PC-9 (cell line): ENCODE data around the gene CCM2. TPM values are rescaled to one million over a fixed set of nuclear protein-coding genes. Genes with fewer than 3 reads are reported as not detected.

Experiments used
- BruUV-seq: library from RNA; stranded (reverse); fragments of 400-500 nt; replicated peaks from 2 replicates; lab custom pipeline; 2021; lab: Mats Ljungman, UMichigan
- CTCF ChIA-PET: fragments of 300-600 bp; sonication (Branson Sonifier 250); formaldehyde crosslinking; loops from one replicate; lab custom pipeline; 2022; ENCODE audit warnings: antibody characterized with exemption; lab: Charles Lee
- POLR2A ChIA-PET: fragments of 300-600 bp; sonication (Branson Sonifier 250); formaldehyde crosslinking; loops from one replicate; lab custom pipeline; 2022; ENCODE audit warnings: antibody characterized with exemption; ENCODE audit not compliant: unreplicated experiment; lab: Charles Lee
- DNase-seq, 2 experiments: peaks; one replicate each; pipeline versions ENCODE4 v3.0.0 to v3.0.0-alpha.2; 2015 to 2022; ENCODE audit warnings: mixed read lengths in 1 of 2
- H2AFZ ChIP-seq: fragments of 200-600 bp; sonication (generic); 2 replicates; pipeline ENCODE4 v1.8.1; 2017; ENCODE audit warnings: antibody characterized with exemption
- H3F3A ChIP-seq: fragments of 200-600 bp; sonication (generic); 2 replicates; pipeline ENCODE4 v1.8.1; 2017; ENCODE audit warnings: antibody characterized with exemption, mild to moderate bottlenecking, low read depth; ENCODE audit not compliant: insufficient read depth
- H3K27ac ChIP-seq: fragments of 200-600 bp; sonication (generic); 2 replicates; pipeline ENCODE4 v1.6.1; 2016; ENCODE audit warnings: mixed run types
- H3K27me3 ChIP-seq: fragments of 200-600 bp; sonication (generic); 2 replicates; pipeline ENCODE4 v1.6.1; 2016; ENCODE audit warnings: low read depth, mixed run types; ENCODE audit not compliant: insufficient read depth
- H3K36me3 ChIP-seq: fragments of 200-600 bp; sonication (generic); 2 replicates; pipeline ENCODE4 v1.6.1; 2016; ENCODE audit warnings: low read depth, mixed run types
- H3K4me1 ChIP-seq: fragments of 200-600 bp; sonication (generic); replicated peaks from 2 replicates; pipeline ENCODE4 v1.6.1; 2016; ENCODE audit warnings: mixed run types; ENCODE audit not compliant: insufficient read depth
- H3K4me2 ChIP-seq: fragments of 200-600 bp; sonication (generic); 2 replicates; pipeline ENCODE4 v1.6.1; 2017; ENCODE audit warnings: mixed run types
- H3K4me3 ChIP-seq: fragments of 200-600 bp; sonication (generic); 2 replicates; pipeline ENCODE4 v1.6.1; 2016; ENCODE audit warnings: mixed run types
- H3K79me2 ChIP-seq: fragments of 200-600 bp; sonication (generic); 2 replicates; pipeline ENCODE4 v1.6.1; 2017; ENCODE audit warnings: low read depth, mixed run types
- H3K9me2 ChIP-seq: fragments of 200-600 bp; sonication (generic); 2 replicates; pipeline ENCODE4 v1.8.1; 2017; ENCODE audit warnings: mild to moderate bottlenecking; ENCODE audit not compliant: insufficient read depth
- H3K9me3 ChIP-seq: fragments of 200-600 bp; sonication (generic); 2 replicates; pipeline ENCODE4 v1.8.1; 2016; ENCODE audit warnings: low read depth; ENCODE audit not compliant: insufficient read depth
- H4K20me1 ChIP-seq: fragments of 200-600 bp; sonication (generic); 2 replicates; pipeline ENCODE4 v1.8.1; 2017; ENCODE audit not compliant: insufficient read depth
- EZH2 ChIP-seq: fragments of 200-600 bp; sonication (generic); IDR thresholded peaks from 2 replicates; pipeline ENCODE4 v1.8.0; 2017; ENCODE audit warnings: antibody characterized with exemption, low read depth
- intact Hi-C: fragments of 100-400 bp; cut with micrococcal nuclease; formaldehyde crosslinking; loops from one replicate; pipeline ENCODE4 v1.10.0; 2022; ENCODE audit not compliant: unreplicated experiment
- total RNA-seq: library from RNA; stranded (reverse); gene quantifications from 2 replicates; pipeline ENCODE4 v1.2.3, GENCODE V29; 2021
- TF ChIP-seq, protein P1 (sequence below): fragments of 200-600 bp; sonication (generic); conservative IDR thresholded peaks from 2 replicates; pipeline ENCODE4 v1.6.1; 2017; ENCODE audit warnings: mixed run types, antibody characterized with exemption, mild to moderate bottlenecking, moderate library complexity

The CCM2 gene
- total RNA-seq, 1 experiment from 2014 or later, result 54.2 TPM

DNA sequence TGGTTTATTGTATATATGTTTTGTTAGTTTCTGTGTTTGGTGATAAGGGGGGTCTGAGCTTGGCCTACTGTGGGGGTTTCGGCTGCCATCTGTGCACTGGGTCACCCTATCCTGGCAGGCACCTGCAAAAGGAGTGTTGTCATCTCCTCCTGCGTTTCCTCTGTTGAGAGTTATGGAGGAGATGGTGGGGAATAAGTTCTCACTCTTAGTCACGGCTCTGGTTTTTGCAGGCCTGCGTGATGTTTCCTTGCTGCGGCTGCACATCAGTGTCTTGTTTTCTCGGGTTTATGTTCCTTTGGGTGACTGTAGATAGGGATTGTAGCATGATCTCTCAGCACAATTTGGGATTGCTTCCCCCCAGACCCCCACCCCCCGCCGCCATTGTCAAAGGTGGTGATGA is 36.8 kb downstream of the CCM2 start:
- Histone ChIP-seq H3K9me3 (no peaks in the 10 kb centered on the region), H3K36me3 (no peaks in the 10 kb centered on the region), H3K79me2 (no peaks in the 10 kb centered on the region; the same call in 1 of the 2 replicates), H3K4me3 (no peak overlapping the region), H3K4me2 (no peak overlapping the region), H3K27ac (no peak overlapping the region), H2AFZ (no peak overlapping the region), H3K27me3 (no peaks in the 10 kb centered on the region), H4K20me1 (no peaks in the 10 kb centered on the region), H3K4me1 (no peaks in the 10 kb centered on the region), H3F3A (no peaks in the 10 kb centered on the region), H3K9me2 (no peaks in the 10 kb centered on the region)
- POLR2A ChIA-PET, result interaction anchor here (0.6 kb wide), 1 partner anchor 36 kb away, joined by 3 read pairs; no protein-coding TSS in a partner anchor
- no TSS peak for BruUV-seq
- no peak for DNase-seq
- CTCF ChIA-PET, result no interaction called here
- TF ChIP-seq, protein P1, sequence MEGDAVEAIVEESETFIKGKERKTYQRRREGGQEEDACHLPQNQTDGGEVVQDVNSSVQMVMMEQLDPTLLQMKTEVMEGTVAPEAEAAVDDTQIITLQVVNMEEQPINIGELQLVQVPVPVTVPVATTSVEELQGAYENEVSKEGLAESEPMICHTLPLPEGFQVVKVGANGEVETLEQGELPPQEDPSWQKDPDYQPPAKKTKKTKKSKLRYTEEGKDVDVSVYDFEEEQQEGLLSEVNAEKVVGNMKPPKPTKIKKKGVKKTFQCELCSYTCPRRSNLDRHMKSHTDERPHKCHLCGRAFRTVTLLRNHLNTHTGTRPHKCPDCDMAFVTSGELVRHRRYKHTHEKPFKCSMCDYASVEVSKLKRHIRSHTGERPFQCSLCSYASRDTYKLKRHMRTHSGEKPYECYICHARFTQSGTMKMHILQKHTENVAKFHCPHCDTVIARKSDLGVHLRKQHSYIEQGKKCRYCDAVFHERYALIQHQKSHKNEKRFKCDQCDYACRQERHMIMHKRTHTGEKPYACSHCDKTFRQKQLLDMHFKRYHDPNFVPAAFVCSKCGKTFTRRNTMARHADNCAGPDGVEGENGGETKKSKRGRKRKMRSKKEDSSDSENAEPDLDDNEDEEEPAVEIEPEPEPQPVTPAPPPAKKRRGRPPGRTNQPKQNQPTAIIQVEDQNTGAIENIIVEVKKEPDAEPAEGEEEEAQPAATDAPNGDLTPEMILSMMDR, result no peak
- TF ChIP-seq EZH2, result no peak
- intact Hi-C loops, result no loop called here

DNA sequence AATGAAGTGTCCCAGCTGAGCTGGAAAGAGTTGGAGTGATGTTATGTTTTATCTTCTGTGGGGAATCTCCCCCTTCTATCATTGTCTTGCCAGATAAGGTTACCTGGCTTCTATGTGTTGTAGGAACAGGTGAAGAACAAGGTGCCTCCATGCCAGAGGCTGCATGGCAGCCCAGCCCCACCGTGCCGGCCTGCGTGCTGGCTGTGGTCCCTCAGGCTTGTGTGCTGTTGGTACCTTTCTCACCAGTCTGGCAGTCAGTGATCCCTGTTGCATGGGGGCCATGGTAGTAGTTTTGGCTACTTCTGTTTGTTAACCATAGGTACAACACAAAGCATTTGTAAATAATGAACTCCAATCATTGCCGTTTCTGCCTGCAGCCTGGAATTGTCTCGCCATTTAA is 37.9 kb downstream of the CCM2 start:
- intact Hi-C loops, result no loop called here
- H3K36me3 ChIP-seq, result no peaks in the 10 kb centered on the region
- CTCF ChIA-PET, result no interaction called here
- POLR2A ChIA-PET, result no interaction called here
- no peak overlapping the region for H2AFZ ChIP-seq
- no peak for DNase-seq
- no peaks in the 10 kb centered on the region for H3K27me3 ChIP-seq
- no peaks in the 10 kb centered on the region; the same call in 1 of the 2 replicates for H3K79me2 ChIP-seq
- no peaks in the 10 kb centered on the region for H3K4me1 ChIP-seq
- no peak overlapping the region for H3K27ac ChIP-seq
- H3F3A ChIP-seq, result no peaks in the 10 kb centered on the region
- TF ChIP-seq EZH2, result no peak
- no TSS peak for BruUV-seq
- no peak overlapping the region for H3K4me2 ChIP-seq
- H4K20me1 ChIP-seq, result no peaks in the 10 kb centered on the region
- H3K9me2 ChIP-seq, result no peaks in the 10 kb centered on the region
- no peaks in the 10 kb centered on the region for H3K9me3 ChIP-seq
- H3K4me3 ChIP-seq, result no peak overlapping the region

- H3K9me3 ChIP-seq, result no peaks in the 10 kb centered on the region
- CTCF ChIA-PET, result interaction anchor here (0.7 kb wide), 1 partner anchor 65 kb away, joined by 4 read pairs; no protein-coding TSS in a partner anchor
- POLR2A ChIA-PET, result no interaction called here
- no peak for DNase-seq
- intact Hi-C loops, result no loop called here
- no TSS peak for BruUV-seq
- H3K79me2 ChIP-seq, result no peaks in the 10 kb centered on the region; the same call in 1 of the 2 replicates
- H4K20me1 ChIP-seq, result no peaks in the 10 kb centered on the region
- H2AFZ ChIP-seq, result no peak overlapping the region
- no peaks in the 10 kb centered on the region for H3K4me1 ChIP-seq
- TF ChIP-seq, protein P1, result no peak
- no peak for TF ChIP-seq EZH2
- H3K4me2 ChIP-seq, result no peak overlapping the region
- no peak overlapping the region for H3K27ac ChIP-seq
- no peak overlapping the region for H3K4me3 ChIP-seq
- no peaks in the 10 kb centered on the region for H3F3A ChIP-seq
- no peaks in the 10 kb centered on the region for H3K36me3 ChIP-seq
- no peaks in the 10 kb centered on the region for H3K9me2 ChIP-seq
- no peaks in the 10 kb centered on the region for H3K27me3 ChIP-seq
Measured at GRCh38 chr7:45039106-45039505, 39.1 kb downstream of the CCM2 start.

- H3K4me3 ChIP-seq, result no peak overlapping the region
- H3K79me2 ChIP-seq, result 0 out of 2 replicates have a peak, but pooled peaks cover 2% of the 10 kb centered on the region
- H3K4me2 ChIP-seq, result no peak overlapping the region
- peaks cover 25% of the 10 kb centered on the region for H3K4me1 ChIP-seq
- no peaks in the 10 kb centered on the region for H4K20me1 ChIP-seq
- intact Hi-C loops, result no loop called here
- CTCF ChIA-PET, result interaction anchor here (0.6 kb wide), 1 partner anchor 198 kb away, joined by 3 read pairs; no protein-coding TSS in a partner anchor
- no peaks in the 10 kb centered on the region for H3K9me2 ChIP-seq
- TF ChIP-seq, protein P1, result no peak
- TF ChIP-seq EZH2, result no peak
- H3K27me3 ChIP-seq, result no peaks in the 10 kb centered on the region
- no TSS peak for BruUV-seq
- peaks cover 12% of the 10 kb centered on the region for H3F3A ChIP-seq
- H3K9me3 ChIP-seq, result no peaks in the 10 kb centered on the region
- H3K27ac ChIP-seq, result no peak overlapping the region
- POLR2A ChIA-PET, result no interaction called here
- no peak for DNase-seq
- peaks cover 18% of the 10 kb centered on the region; the same call in 1 of the 2 replicates for H3K36me3 ChIP-seq
- no peak overlapping the region for H2AFZ ChIP-seq
Measured at GRCh38 chr7:45044338-45044737, 44.3 kb downstream of the CCM2 start.
